GM18507 (cell line): ENCODE data around the gene PGAM1.
"Not testable (repeated sequence)": the region's sequence is repeated elsewhere in the genome, so short reads cannot be mapped to it uniquely, and the experiment has no call there.

Source experiments
- DNase-seq: peaks from one replicate; pipeline ENCODE4 v3.0.0; 2011; ENCODE audit warnings: low read depth; ENCODE audit not compliant: insufficient read length; ENCODE audit errors: extremely low spot score
- FAIRE-seq: peaks from 2 replicates; lab custom pipeline; 2011; peaks lifted over from hg19 to GRCh38; lab: Jason Lieb, UNC

The PGAM1 gene

GRCh38 chr10:97407211-97407951 is 18.6 kb upstream of the PGAM1 start:
- peak; percentile 50 for DNase-seq
- peak; percentile 86 for FAIRE-seq

DNA sequence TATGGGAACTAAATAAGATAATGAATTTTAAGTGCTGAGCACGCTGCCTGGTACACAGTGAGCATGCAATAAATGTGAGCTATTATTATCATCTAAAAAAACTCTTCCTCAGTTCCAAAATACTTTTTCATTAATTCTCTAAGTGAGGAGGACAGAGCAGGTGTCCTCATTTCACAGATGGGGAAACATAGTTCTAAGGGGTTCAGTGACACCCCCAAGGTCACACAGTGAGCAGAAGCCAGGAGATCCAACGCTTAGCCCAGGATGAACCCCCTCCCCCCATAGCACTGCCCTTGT is 18.1 kb upstream of the PGAM1 start:
- DNase-seq (no peak), FAIRE-seq (no peak)

DNA sequence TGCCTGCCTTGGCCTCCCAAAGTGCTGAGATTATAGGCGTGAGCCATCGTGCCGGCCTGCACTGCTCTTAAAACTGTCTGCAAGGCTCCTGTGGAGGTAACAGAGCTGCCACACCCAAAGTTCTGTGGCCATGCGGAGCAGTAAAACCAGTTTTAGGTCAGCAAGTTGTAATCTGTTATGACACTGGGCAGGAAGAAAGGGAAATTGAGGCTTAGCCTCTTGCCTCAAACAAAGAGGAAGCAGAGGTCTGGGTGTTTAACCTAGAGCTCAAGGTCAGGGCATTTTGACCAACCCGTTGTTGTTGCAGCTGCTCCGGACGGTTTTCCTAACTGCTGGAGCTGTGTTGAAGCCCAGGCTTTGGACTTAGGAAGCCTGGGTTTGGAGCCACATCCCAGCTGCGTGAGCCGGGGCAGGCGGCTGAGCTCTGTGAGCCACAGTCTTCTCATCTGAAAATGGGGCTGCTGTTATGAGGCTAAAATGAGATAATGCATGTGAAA is 17.4 kb upstream of the PGAM1 start:
- no peak for DNase-seq
- FAIRE-seq, result no peak

- no peak for FAIRE-seq
- no peak for DNase-seq
These were observed 14.6 kb upstream of the PGAM1 start for GRCh38 chr10:97411406-97411805.

DNA sequence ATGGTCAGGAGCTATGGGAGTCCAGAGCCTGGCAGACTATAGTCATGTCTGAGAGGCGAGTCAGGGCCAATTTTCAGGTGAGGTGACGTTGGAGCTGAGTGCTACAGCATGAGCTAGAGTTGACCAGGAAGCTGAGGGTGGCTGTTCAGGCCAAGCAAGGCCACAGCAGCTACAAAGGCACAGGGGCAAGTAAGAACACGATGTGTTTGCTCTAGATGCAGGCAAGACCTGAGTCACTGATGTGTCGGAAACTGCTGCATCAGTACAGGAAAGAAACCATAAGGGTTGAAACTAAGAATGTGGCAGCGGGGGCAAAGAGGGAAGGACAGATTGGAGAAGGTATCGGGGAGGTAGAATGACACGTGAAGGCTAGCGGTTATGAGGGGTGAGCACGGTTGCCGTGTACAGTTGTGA is 13.1 kb upstream of the PGAM1 start:
- DNase-seq, result no peak
- FAIRE-seq, result peak; percentile 31

GRCh38 chr10:97416565-97416964 is 9.4 kb upstream of the PGAM1 start:
- FAIRE-seq (no peak), DNase-seq (no peak)

- not testable (repeated sequence) for DNase-seq, FAIRE-seq
These were observed 2.3 kb upstream of the PGAM1 start for GRCh38 chr10:97423757-97424098.

- DNase-seq (no peak), FAIRE-seq (no peak)
These were observed 982 bp downstream of the PGAM1 start for GRCh38 chr10:97426776-97427570.

- DNase-seq (no peak), FAIRE-seq (peak; percentile 67)
These were observed 1.7 kb downstream of the PGAM1 start for GRCh38 chr10:97427571-97428179.

DNA sequence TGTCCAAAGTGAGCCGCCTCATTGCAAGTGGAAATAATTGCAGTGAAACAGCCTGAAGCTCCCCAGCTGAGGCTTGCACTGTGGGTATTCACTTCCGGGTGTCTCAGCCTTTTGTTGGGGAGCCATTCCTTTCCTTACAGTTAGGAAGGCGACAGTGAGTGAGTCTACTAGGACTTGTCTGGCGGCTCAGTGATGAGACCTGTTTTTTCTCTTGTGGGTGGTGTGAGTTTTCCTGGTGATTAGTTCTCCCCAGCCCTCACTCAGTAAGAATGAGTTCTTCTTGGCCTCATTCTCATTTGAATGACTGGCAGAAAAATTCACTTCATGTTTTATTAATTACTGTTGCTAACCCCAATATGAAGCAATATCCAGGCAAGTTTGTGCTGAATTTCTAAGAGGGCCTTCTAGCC is 2.6 kb downstream of the PGAM1 start:
- DNase-seq, result no peak
- no peak for FAIRE-seq

- FAIRE-seq, result no peak
- no peak for DNase-seq
These were observed 8.1 kb downstream of the PGAM1 start for GRCh38 chr10:97434055-97434454.

DNA sequence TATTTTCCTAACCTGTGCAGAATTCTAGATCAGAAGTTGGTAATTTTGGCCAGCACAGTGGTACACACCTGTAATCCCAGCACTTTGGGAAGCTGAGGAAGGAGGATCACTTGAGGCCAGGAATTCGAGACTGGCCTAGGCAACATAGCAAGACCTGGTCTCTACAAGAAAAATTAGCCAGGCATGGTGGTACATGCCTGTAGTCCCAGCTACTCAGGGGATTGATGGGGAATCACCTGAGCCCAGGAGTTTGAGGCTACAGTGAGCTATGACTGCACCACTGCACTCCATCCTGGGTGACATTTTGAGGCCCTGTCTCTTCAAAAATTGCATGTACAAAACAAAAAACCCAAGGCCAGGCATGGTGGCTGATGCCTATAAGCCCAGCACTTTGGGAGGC is 8.6 kb downstream of the PGAM1 start:
- no peak for FAIRE-seq
- DNase-seq, result no peak

DNA sequence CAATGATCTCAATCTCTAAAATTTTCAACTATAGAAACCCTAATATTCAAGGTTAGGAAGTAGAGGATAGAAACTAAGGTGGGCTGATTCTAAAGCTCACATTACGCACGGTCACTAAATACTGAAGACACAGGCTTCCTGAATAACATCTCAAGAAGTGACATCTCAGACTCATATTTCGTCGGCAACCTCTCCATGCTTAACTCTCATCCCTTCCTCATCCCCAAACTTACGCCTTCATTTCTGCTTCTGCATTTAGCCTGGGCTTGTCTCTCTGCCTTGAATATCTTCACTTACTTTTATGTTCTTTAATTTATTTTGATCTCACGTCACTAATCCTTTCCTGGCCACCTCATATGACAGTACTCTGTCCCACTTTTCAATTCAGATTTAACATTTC is 9.2 kb downstream of the PGAM1 start:
- no peak for FAIRE-seq
- DNase-seq, result no peak

DNA sequence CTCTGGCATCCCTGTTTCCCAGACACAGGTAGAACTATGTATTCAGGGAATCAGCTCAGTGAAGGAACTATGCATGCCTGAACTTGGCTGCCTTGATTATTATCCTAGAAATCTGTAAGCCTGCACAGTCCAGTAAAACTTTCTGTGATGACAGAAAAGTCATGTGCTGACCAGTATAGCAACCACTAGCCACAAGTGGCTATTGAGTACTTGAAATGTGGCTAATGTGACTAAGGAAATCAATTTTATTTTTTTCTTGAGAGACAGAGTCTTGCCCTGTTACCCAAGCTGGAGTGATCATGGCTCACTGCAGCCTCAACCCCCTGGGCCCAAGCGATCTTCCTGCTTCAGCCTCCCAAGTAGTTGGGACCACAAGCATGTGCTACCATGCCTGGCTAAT is 16.3 kb downstream of the PGAM1 start:
- DNase-seq, result no peak

GRCh38 chr10:97444212-97444611 is 18.2 kb downstream of the PGAM1 start:
- DNase-seq, result no peak
- FAIRE-seq, result no peak

More for the DNA sequence above, 16.3 kb downstream of the PGAM1 start:
- FAIRE-seq, result no peak

- no peak for FAIRE-seq
- DNase-seq, result no peak
These were observed 19.3 kb downstream of the PGAM1 start for GRCh38 chr10:97445357-97445721.

GRCh38 chr10:97445722-97446639 is 20.0 kb downstream of the PGAM1 start, which contains the start of the genes EXOSC1 and ZDHHC16:
Gene EXOSC1 (minus strand): TSS chr10:97446006. CDS start chr10:97445985, 21 bp downstream.
Gene ZDHHC16 (plus strand): TSS chr10:97446175. CDS start chr10:97451676, 5,501 bp downstream.
- FAIRE-seq (peak; percentile 98), DNase-seq (peak; percentile 98)

DNA sequence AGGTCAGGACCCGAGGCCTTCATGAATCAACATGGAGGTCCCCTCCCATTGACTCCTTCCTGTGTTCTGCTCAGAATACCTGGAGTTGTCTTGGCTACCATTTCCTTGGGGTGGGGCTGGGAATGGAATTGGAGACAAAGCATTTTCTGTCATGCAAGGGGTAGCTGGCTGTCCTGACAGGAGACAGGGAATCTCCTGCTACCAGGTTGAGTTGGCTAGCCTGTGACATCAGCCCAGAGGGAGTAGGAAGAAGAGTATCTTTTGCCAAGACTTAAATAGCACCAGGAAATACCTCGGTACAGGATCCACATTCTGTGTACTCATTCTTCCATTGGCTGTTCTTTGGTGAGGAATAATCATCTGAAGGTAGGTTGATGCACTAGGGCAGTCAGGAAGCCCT is 24.8 kb downstream of the PGAM1 start:
- FAIRE-seq, result no peak
- no peak for DNase-seq

DNA sequence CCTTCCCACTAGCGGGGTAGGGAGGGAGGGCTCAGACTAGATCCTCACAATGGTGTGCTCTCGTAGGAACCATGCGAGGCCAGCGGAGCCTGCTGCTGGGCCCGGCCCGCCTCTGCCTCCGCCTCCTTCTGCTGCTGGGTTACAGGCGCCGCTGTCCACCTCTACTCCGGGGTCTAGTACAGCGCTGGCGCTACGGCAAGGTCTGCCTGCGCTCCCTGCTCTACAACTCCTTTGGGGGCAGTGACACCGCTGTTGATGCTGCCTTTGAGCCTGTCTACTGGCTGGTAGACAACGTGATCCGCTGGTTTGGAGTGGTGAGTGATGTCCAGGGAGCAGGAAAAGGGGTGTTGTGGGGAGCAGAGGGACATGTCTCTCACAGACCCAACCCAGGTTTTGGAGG is 25.6 kb downstream of the PGAM1 start:
- DNase-seq, result no peak
- no peak for FAIRE-seq
